GM06990 (cell line): Measurements from ENCODE around the gene LRRC72.
A peak's percentile ranks its signal among the peaks of the same experiment; 100 is the strongest.

Experiments used
- DNase-seq: peaks from one replicate; pipeline ENCODE4 v3.0.0-alpha.2; 2011; ENCODE audit not compliant: insufficient read length; ENCODE audit errors: extremely low read depth
- H3K27me3 ChIP-seq: replicated peaks from 2 replicates; pipeline ENCODE4 v1.6.0; 2011; ENCODE audit warnings: low read length; ENCODE audit not compliant: control insufficient read depth, insufficient read depth
- H3K36me3 ChIP-seq: 2 replicates; pipeline ENCODE4 v1.5.1; 2011; ENCODE audit warnings: low read length; ENCODE audit not compliant: control insufficient read depth, insufficient read depth
- H3K4me3 ChIP-seq: replicated peaks from 2 replicates; pipeline ENCODE4 v1.5.1; 2011; ENCODE audit warnings: low read depth, mild to moderate bottlenecking, control low read depth, low read length
- CTCF ChIP-seq: IDR thresholded peaks from 2 replicates; pipeline ENCODE4 v1.5.1; 2011; ENCODE audit warnings: low read length, control low read depth, mild to moderate bottlenecking, inconsistent platforms; ENCODE audit not compliant: insufficient read depth, poor library complexity, severe bottlenecking

LRRC72 gene

GRCh38 chr7:16563281-16564022 lies 36.8 kb downstream of the LRRC72 start:
- no peak for DNase-seq

GRCh38 chr7:16564023-16564380 lies 37.4 kb downstream of the LRRC72 start:
- Histone ChIP-seq H3K36me3 (no peaks in the 10 kb centered on the region), H3K4me3 (no peak overlapping the region), H3K27me3 (no peaks in the 10 kb centered on the region)
- DNase-seq: no peak
- no peak for TF ChIP-seq CTCF

More at GRCh38 chr7:16563281-16564022, 36.8 kb downstream of the LRRC72 start:
- Histone ChIP-seq H3K4me3 (no peak overlapping the region), H3K36me3 (no peaks in the 10 kb centered on the region), H3K27me3 (no peaks in the 10 kb centered on the region)
- TF ChIP-seq CTCF: no peak

GRCh38 chr7:16564909-16565426 lies 38.3 kb downstream of the LRRC72 start:
- Histone ChIP-seq H3K36me3 (no peaks in the 10 kb centered on the region), H3K4me3 (no peak overlapping the region), H3K27me3 (no peaks in the 10 kb centered on the region)
- TF ChIP-seq CTCF: peak; percentile 71
- DNase-seq: no peak

GRCh38 chr7:16571941-16572340 lies 45.3 kb downstream of the LRRC72 start:
- H3K27me3 ChIP-seq: no peaks in the 10 kb centered on the region
- TF ChIP-seq CTCF: no peak

GRCh38 chr7:16579216-16579615 lies 52.6 kb downstream of the LRRC72 start:
- no peak for DNase-seq

More at GRCh38 chr7:16571941-16572340, 45.3 kb downstream of the LRRC72 start:
- H3K36me3 ChIP-seq: no peaks in the 10 kb centered on the region
- no peak for DNase-seq
- no peak overlapping the region for H3K4me3 ChIP-seq

More at GRCh38 chr7:16579216-16579615, 52.6 kb downstream of the LRRC72 start:
- H3K36me3 ChIP-seq: no peaks in the 10 kb centered on the region
- H3K27me3 ChIP-seq: no peaks in the 10 kb centered on the region
- no peak overlapping the region for H3K4me3 ChIP-seq
- no peak for TF ChIP-seq CTCF
